Measurements from ENCODE around the gene NPW.
"Not testable (repeated sequence)": the region's sequence is repeated elsewhere in the genome, so short reads cannot be mapped to it uniquely, and the experiment has no call there.

NPW gene

GRCh38 chr16:2023092-2024031 is 3.8 kb downstream of the NPW start:
- DNase-seq, result no peak

- DNase-seq, result no peak
Measured at GRCh38 chr16:2024032-2024420, 4.4 kb downstream of the NPW start.

- no peak for DNase-seq
Measured at GRCh38 chr16:2025251-2025650, 5.7 kb downstream of the NPW start.

GRCh38 chr16:2025878-2026460 is 6.4 kb downstream of the NPW start:
- DNase-seq, result no peak

GRCh38 chr16:2026461-2027023 is 7.0 kb downstream of the NPW start, which contains the start of gene NHERF2:
Gene NHERF2, plus strand, starts transcription at chr16:2026902. Its CDS starts 104 bp downstream, at chr16:2027006.
- no peak for DNase-seq

GRCh38 chr16:2027024-2028010 is 7.7 kb downstream of the NPW start:
- no peak for DNase-seq

GRCh38 chr16:2028146-2028545 is 8.6 kb downstream of the NPW start:
- no peak for DNase-seq

DNA sequence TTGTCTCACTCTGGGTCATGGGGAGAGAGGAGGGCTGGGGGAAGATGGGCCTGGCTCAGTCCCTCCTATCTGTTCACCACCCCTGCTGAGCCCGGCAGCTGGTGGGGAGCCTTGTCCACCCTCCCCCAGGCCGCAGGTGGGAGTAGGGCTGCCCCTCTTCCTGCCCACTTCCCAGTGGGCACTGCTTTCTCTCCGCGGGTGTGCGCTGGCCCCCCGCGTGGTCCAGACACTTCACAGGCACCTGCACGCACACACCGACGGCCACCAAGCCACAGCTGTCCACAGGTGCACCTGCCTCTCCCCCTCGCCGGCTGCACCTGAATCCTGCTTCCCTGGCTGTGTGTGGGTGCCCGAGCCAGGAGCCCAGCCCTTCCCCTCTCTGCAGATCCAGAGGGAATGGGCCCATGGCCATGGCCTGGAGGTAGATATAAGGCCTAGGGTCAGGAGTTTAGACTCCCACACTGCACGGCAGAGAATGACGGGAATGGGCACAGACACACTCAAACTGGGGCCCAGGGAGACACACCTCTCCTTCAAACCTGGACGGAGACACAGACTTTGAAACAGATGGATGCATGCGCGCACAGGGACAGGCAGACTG is 9.1 kb downstream of the NPW start:
- no peak for DNase-seq

GRCh38 chr16:2029350-2029749 is 9.8 kb downstream of the NPW start:
- no peak for DNase-seq

- no peak for DNase-seq
Measured at GRCh38 chr16:2030036-2030435, 10.5 kb downstream of the NPW start.

- DNase-seq, result no peak
Measured at GRCh38 chr16:2031081-2031577, 11.5 kb downstream of the NPW start.

GRCh38 chr16:2032285-2033056 is 12.9 kb downstream of the NPW start:
- DNase-seq, result no peak

DNA sequence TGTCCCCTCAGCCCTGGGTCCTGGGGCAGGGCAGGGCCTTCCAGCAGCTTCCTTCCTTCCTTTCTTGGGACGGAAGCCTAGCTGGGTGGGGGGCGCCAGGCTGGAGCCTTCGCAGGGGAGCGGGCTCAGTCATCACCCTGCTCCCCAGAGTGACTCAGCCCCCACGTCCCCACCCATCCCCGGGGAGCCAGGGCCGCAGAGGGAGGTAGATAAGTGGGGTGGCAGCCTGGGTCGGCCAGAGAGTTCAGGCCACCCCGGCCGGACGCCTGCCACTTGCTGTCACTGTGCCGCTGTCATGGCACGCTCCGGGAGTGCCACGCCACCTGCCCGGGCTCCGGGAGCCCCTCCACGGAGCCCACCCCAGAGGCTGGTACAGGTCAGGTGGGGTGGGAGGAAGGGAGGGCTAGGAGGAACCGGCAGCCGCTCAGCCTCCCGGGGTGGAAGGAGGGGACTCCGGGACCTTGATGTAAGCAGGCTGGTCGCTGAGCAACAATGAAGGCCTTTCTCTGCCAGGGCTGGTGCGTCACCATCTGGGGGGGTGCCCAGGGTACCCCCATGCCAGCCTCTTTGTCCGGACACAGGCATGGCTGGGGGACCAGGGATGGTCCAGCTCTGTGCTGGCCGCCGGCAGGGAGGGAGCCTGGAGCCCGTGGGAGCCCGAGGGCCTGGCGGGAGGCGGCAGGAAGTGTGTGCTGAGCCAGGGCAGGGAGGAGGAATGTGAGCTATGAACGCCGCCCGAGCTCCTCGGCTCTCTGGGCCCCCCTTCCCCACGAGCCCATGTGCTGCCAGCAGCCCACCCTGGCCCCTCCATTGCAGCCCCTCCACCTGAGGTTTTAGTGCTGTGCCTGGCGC is 13.7 kb downstream of the NPW start:
- DNase-seq, result no peak

DNA sequence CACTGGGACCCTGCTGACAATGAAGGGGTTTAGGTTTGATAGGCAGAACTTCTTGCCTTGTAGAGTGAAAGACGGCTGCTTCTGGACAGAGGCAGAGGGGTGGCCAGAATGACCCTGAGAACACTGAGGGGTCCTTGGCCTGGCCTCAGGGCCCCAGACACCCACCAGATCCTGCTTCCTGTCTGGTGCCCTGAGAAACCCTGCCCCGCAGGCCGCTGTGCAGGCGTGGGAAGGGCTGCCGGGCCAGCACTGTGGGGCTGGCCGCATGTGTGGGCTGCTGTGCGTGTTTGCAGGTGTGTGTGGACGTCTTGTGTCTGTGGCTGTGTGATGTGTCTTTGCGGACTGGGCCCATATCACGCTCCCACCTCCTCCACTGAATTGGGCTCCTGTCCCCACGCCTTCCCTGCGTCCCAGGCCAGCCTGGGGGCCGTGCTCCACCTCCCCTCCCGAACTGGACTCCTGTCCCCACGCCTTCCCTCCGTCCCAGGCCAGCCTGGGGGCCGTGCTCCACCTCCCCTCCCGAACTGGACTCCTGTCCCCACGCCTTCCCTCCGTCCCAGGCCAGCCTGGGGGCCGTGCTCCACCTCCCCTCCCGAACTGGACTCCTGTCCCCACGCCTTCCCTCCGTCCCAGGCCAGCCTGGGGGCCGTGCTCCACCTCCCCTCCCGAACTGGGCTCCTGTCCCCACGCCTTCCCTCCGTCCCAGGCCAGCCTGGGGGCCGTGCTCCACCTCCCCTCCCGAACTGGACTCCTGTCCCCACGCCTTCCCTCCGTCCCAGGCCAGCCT is 14.5 kb downstream of the NPW start:
- DNase-seq, result not testable (repeated sequence)

DNA sequence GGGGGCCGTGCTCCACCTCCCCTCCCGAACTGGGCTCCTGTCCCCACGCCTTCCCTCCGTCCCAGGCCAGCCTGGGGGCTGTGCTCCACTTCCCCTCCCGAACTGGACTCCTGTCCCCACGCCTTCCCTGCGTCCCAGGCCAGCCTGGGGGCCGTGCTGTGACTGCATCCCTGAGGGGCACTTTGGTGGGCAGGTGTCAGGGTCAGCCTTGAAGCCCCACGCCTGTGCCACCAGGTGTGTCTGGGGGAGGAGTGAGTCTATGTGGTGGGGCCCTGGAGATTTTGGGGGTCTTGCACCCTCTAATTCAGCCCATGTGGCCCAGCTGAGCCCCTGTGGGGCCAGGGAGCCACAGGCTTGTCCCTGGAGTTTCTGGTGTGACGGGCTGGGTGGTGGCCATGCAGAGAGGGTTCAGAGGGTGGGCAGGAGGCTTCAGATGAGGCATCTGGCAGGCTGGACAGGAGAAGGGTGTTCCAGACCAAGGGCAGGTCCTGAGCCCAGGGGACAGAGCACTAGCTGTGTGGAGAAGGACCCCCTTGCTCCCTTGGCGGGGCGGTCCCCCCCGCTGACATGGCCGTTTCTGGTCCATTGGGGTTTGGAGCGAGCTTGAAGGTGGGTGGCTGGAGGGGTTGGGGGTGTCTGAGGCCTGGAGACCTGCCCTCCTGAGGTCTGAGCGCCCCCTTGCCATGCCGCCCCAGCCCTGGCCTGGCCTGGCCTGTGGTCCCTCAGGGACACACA is 15.3 kb downstream of the NPW start:
- DNase-seq, result no peak

GRCh38 chr16:2035431-2036199 is 16.0 kb downstream of the NPW start:
- DNase-seq, result no peak

DNA sequence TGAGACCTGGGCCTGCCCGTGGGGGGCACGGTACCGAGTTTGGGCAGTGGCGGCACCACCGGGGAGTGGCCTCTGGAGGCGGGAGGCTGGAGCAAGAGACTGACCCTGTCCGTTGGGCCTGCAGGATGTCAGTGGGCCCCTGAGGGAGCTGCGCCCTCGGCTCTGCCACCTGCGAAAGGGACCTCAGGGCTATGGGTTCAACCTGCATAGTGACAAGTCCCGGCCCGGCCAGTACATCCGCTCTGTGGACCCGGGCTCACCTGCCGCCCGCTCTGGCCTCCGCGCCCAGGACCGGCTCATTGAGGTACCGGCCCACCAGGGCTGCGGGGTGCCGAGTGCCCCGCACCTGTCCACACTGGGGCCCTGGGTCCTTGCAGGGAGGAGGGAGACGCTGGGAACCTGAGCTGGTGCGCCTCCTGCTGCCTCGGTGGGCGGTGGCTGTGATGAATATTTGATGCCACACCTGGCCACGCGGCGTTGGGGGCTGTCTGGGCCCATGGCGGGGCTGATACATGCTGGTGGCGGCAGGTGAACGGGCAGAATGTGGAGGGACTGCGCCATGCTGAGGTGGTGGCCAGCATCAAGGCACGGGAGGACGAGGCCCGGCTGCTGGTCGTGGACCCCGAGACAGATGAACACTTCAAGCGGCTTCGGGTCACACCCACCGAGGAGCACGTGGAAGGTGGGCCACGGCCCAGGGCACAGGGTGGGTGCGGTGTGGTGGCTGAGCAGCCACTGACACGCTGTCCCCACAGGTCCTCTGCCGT is 16.8 kb downstream of the NPW start:
- no peak for DNase-seq
